KBM-7 (cell line): Measurements from ENCODE around the gene ZNF462.
A peak's percentile ranks its signal among the peaks of the same experiment; 100 is the strongest.
"Not testable (repeated sequence)": the region's sequence is repeated elsewhere in the genome, so short reads cannot be mapped to it uniquely, and the experiment has no call there.

ENCODE experiments used
- DNase-seq: peaks from one replicate; pipeline ENCODE4 v3.0.0-alpha.2; 2015
- in situ Hi-C: fragments of 300-500 bp; cut with MboI; formaldehyde crosslinking; loops from 2 replicates; pipeline ENCODE4 v1.14.3; 2020; ENCODE audit warnings: low sequenced_read_pairs, low pct_unique_long_range_greater_than_20kb, mixed read lengths

ZNF462 gene

DNA sequence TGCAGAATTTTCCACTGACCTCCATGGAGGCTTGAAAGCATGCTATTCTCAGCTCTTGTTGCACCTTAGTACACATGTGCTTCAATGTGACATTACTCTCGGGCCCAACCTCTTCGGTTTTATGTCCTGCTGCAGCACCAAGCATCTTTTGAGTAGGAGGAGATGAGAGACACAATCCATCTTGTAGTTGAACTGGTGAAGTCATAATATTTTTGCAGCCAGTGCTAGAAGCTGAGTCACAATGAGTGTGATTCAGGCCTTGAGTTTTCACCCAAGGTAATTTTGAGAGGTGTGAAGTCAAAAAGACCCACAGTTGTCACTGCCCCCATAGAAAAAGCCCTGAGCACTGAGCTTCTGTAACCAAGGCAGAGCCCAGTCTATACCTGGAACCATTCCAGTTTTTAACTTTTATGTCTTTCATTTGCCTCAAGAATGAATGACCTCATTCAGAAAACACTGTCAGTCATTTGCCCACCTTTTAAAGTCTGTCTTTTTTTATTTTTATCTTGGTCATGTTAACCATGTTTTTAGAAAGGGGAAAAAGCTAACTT is 117.7 kb downstream of the ZNF462 start:
- DNase-seq = no peak
- in situ Hi-C loops = no loop called here

DNA sequence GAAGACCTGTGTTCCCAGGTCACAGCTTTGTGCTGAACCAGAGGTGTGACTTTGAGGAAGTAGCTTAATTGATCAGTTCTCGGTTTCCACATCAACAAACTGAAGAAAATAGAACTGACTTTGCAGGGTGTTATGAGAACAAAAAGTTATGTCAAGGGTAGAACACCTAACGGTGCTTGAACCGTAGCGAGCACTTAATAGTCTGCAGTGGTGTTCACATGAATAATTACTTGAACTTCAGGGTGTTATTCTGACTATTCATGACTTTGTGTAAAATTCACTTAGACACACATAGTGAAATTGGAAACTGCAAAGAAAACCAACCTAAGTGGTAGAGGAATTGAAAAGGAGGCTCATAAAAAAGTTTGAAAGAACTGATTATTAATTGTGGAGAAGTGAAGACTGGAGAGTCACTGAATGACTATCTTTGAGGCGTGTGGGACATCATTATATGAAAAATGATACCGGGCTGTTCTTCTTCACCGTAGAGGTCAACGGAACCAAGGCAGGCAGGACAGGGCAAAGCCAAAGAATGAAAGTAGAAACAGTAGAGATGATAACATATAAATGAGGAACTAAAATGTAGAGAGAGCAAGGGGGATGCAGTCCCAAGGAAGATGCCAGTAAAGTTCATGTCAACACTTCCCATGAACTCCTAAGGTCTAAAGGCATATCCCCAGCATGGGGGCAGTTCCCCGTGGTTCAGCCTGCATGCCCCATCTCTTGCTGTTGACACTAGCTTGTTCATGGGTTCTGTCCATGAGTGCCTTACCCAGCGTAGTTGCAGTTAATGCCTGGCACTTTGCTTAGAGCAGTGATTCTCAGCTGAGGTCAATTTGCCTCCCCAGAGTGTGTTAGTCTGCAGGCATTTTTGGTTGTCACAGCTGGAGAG is 118.7 kb downstream of the ZNF462 start:
- in situ Hi-C loops = no loop called here
- DNase-seq = no peak

DNA sequence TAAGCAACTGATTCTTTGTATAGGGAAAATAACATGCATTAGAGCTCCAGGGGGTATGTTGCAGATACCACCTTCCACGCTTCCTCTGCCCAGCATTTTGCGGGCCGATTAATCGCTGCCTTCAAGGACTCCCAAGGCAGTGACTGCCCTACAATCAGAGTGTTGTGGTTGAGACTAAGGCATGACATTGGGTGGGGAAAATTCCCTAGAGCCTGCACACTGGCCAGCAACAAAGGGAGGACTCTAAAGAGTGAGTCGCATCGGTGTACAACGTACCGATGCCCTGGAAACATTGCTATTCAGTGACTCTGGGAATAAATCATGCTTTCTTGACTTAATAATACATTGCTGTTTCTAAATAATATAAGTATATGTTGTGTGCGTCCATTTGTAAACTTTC is 119.7 kb downstream of the ZNF462 start:
- in situ Hi-C loops = no loop called here
- no peak for DNase-seq

DNA sequence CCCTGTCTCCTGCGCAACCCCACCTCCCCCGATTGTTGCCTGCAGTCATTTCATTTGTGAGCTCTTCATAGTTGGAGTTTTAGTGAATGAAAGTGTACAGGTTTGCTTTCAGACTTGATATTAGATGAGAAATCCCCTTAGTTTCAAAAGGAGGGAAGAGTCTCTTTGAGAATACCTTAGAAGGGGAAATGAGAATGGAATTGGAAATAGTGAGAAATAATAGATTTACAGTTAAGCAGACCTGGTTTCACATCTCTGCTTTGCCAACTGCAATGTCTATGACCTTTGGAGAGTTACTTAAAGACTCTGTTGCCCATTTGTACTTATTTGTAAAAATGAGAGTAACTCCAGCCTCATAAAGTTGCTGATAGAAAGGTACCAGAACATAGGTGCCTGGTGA is 120.4 kb downstream of the ZNF462 start:
- in situ Hi-C loops = no loop called here
- DNase-seq = no peak

DNA sequence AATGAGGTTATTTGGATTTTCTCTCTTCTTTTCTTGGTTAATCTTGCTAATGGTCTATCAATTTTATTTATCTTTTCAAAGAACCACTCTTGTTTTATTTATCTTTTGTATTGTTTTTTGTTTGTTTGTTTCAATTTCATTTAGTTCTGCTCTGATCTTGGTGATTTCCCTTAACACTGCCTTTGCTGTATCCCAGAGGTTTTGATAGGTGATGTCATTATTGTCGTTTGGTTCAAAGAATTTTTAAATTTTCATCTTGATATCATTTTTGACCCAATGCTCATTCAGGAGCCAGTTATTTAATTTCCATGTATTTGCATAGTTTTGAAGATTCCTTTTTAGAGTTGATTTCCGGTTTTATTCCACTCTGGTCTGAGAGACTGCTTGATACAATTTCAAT is 126.9 kb downstream of the ZNF462 start:
- DNase-seq, in situ Hi-C loops: not testable (repeated sequence)

DNA sequence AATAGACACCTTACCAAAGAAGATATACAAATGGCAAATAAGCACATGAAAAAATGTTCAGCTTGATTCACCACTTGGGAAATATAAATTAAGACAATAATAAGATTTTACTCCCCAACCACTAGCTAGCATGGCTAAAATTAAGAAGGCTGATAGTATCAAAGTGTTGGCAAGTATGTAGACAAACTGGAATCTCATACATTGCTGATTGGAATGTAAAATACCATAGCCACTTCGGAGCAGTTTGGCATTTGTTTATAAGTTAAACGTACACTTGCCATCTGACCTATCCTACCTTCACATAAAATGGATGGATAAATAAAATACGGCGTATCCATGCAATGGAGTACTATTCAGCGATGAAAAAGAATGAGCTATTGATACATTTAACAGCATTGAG is 129.2 kb downstream of the ZNF462 start:
- DNase-seq = no peak
- in situ Hi-C loops = no loop called here

DNA sequence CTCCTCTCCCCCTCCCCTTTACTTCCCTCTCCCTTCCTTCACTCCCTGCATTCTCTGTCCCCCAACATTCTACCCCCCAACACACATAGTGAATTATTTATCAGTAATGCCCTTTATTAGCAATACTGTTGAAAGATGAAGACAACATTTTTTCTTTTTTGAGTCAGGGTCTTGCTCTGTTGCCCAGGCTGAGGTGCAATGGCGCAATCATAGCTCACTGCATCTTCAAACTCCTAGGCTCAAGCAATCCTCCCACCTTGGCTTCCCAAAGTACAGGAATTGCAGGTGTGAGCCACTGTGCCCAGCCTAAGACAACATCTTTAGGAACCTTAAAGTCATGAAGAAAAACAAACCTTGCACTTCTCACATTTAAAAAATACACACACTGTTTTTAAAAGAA is 130.6 kb downstream of the ZNF462 start:
- DNase-seq = no peak
- in situ Hi-C loops = no loop called here

DNA sequence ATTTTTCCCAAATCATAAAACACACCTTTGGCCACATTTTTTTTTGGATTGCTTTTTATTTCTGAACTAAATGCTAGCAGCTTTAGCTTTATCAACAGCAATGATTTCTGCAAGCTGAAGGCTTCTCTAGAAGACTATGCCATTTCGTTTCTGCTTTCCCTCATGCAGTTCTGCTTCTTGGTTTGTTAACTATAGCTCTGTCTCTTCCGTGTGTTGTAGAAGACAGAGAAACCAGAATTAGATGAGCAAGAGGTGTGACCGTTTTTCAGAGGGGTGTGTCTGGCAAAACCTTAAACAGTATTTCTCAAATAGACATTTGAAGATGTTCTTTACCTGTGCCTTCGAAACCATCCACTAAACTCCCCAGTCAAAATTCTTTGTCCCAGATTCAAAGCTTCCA is 131.5 kb downstream of the ZNF462 start:
- no peak for DNase-seq
- in situ Hi-C loops = no loop called here

DNA sequence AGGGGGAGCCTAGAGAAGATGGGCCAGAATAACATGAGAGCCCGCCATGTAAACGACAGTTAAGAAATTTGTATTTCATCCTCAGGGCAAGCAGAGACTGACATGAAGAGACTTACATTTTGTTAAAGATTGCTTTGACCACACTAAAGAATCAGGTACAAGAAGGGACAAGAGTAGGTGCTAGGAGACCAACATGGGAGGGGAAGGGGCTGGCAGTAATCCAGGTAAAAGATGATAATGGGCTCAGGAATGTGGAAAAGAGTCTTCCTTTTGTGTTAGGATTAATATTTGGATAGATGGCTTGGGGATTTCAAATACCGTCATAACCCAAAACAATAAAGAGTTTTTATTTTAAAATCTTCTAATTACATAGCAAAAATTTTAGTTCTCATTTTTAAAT is 137.3 kb downstream of the ZNF462 start:
- no peak for DNase-seq
- in situ Hi-C loops = no loop called here

DNA sequence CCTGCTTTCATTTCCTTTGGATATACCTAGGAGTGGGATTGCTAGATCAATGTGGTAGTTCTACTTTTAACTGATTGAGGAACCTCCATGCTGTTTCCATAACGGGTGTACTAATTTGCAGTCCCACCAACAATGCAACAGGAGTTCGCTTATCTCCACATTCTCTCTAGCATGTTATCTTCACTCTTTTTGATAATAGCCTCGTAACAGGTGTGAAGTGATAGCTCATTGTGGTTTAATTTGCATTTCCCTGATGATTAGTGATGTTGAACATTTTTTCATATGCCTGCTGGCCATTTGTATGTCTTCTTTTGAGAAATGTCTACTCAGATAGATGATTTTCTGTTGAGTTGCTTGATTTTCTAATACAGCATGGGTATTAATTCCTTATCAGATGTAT is 142.2 kb downstream of the ZNF462 start:
- no peak for DNase-seq
- in situ Hi-C loops = no loop called here

DNA sequence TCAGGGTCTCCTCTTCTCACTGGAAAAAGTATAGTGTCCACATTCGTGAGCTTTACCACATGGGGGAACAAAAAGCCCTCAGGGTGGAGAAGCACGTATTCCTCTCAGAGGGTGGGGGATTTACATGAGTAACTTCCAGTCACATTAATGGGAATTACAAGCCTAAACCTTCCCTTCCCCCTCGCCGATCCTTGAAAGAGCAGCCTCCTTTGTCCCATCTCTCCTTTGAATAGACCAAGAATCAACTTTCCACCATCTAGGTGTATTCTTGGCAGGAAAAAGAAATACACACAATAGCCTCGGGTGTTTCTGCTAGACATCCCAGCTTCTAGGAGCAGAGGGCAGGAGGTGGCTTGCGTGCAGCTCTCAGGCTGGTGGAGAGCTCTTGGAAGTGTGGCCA is 144.4 kb downstream of the ZNF462 start:
- in situ Hi-C loops = no loop called here
- no peak for DNase-seq

DNA sequence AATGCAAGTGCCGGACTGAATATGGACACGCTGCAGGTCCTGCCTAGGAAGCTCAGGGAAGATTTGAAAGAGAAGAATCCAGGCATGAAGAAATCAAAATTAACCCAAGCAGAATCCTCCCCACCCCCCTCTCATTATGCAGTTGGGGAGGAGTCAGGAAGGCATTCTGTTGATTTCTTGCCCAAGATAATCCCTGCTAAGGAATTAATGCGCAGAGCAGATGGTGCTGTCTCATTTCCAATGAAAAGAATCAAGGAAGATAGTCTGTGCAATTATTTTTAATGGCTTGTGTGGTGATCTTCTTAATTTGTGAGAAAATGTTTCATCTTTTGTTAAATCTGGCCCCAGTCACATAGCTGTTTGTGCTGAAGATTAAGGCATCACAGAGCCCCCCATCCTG is 145.0 kb downstream of the ZNF462 start:
- no peak for DNase-seq
- in situ Hi-C loops = no loop called here

DNA sequence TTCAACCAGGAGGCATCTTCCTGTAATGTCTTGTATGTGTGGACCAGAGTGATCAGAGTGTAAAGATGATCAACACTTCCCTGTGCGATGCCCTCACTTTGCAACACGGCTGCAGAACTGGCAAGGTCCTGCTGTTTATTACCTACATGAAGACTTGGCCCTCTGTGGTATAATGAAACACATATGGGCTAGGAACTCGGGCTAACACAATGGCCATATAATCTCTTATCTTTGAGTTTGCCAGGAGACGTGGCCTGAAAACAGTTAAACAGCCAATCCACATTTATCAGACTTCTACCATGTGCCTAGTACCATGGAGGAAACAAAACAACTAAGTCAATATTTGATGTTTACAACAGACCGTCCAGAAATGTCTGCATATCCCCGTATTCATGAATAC is 145.5 kb downstream of the ZNF462 start:
- DNase-seq = no peak
- in situ Hi-C loops = no loop called here

DNA sequence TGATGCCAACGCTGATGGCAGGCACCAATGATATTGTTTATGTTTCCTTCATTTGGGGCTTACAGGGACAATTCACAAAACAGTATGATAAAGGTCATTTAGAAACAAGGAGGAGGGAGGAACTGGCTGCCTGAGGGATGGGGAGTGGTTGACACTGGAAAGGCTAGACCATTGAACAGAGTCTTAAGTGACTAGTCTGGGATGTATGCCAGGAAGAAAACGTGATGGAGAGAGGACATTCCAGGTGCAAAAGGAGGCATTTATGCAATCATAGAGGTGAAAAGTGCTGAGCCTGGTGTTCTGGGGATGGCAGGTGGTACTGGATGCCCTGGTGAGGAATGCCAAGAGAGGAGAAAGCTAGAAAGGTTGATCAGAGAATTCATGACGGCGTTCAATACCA is 153.4 kb downstream of the ZNF462 start:
- in situ Hi-C loops = no loop called here
- no peak for DNase-seq

DNA sequence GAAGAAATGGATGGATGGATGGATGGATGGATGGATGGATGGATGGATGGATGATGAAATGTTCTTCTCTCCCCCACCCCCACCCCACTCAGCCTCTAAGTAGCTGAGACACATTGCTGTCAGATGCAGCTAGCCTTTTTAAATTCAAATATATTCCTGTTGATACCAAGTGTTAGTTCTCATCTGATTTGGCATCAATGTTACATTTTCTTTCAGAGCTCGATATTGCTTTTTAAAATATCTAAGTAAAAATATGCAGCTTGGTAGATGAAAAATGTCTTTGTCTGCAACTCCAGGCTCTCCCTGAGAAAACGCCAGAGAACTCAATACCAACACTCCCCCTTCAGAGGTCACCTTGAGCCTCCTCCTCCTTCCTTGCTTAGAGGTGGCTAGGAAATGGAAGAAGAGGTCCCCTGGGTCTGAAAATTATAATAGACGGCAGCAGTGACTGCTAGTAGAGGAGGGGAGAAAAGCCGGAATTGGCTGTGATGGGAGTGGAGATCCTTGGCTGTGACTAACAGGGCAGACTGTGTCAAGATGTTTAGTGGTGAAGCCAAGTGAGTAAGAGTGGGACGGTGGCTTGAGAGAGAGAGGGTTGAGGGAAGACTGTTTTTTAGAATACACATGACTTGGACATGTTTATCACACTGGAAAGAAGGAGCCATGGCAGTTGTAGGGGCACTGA is 156.0 kb downstream of the ZNF462 start:
- in situ Hi-C loops = no loop called here
- DNase-seq = no peak

DNA sequence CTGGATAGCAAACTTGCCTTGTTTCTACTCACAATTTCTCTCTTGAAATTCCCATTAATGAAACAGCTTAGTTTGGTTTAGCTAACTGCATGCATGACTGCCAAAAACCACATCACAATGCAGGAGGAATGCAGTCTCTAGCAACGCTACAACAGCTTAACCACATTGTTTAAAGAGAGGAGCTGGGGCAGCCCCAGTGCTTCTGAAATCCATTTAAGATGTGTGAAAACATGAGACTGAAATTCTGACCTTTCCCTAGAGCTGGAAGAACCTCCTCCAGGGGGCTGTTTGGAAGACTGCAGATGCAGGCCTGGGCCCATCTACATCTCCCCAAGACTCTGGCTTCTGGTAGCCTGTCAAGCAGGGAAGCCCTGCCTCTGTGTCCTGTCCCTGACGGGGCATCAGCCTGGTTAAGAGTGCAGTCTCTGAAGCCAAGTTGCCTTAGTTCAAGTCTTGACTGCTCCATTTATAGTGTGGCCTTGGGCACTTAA is 157.1 kb downstream of the ZNF462 start:
- DNase-seq = no peak
- in situ Hi-C loops = no loop called here

DNA sequence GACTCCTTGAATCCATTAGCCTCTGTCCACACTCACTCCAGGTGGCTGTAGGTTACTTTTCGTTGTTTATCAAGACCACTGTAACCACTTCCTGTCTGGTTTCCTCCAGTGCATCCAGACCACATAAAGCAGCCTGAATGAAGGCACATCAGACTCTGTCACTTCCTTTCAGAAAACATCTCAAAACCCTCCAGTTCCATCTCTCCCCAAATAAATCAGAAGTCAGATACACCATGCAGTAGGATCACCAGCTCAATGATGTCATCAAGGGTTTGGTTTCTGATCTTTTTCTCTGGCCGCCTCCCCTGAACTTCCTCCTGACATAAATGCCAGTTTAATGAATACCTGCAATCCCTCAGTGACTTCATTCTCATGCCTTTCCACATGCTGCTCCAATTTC is 161.2 kb downstream of the ZNF462 start:
- peak; percentile 58 for DNase-seq

DNA sequence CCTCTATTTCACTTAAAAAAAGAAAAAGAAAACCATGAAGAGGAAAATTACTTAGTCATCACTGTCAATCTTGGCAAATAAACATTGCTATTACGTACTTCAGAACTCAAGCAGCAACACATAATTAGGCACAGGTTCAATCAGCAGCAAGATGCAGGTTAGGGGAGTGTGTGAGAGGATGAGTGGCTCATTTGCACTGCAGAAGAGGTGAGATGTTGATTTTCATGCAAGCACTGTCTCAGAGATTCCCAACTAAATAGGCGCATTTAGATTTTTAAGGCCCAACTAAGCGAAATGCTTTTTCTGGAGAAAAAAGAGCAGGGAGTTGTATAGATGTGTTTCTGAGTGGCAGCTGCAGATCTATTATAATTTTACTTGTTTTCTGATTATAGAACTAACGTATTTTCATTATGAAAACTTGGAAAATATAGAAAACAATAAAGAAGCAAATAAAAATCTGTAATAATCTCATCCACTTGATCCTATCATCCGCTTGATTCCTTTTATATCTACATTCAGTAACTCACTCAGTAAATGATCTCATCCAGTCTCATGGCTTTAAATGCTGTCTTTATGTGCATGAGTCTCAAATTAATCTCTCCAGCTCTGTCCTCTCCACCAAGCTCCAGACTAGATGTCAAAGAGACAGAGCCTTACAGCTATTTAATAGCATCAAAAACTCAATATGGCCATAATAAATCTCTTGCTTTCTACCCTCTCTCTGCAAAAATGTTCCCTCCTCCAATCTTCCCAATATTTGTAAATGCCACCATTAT is 162.5 kb downstream of the ZNF462 start:
- in situ Hi-C loops = no loop called here
- DNase-seq = no peak

More for the DNA sequence above, 161.2 kb downstream of the ZNF462 start:
- in situ Hi-C loops = no loop called here

DNA sequence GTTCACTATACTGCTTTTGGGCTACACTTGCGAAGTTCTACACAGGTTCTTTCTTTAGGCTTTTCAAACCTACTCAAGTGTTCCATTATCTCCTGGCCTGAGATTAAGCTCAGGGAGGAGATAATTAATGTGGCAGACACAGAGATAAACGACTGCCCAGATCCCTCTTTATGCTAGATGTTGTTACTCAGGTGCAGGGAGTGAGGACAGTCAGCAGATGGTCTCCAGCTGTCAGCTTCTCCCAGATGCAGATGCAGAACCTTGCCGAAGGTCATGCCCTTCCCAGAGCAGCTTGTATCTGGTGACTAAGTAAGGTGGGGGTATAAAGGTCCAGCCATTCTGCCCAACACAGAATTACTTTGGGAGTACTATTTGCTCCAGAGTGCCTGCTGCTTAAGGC is 166.2 kb downstream of the ZNF462 start:
- in situ Hi-C loops = no loop called here
- no peak for DNase-seq

DNA sequence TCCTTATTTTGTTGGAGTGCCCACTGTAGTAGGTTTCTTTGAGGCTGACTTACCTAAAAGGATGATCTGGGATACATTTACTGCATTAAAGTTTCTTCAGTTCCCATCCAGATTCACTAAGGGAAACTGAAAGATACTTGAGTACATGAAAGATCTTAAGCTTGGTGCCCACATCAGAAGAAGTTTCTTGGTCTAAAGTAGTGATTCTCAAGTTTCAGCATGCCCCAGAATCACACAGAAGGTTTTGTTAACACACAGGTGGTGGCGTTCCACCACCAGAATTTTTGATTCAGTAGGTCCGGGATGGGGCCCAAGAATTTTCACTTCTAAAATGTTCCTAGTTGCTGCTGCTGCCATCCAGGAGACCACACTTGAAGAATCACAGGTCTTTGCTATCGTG is 171.0 kb downstream of the ZNF462 start:
- in situ Hi-C loops = no loop called here
- no peak for DNase-seq
